ENCODE measurements around the gene PEX6.
"Not testable (repeated sequence)": the region's sequence is repeated elsewhere in the genome, so short reads cannot be mapped to it uniquely, and the experiment has no call there.

The PEX6 gene

GRCh38 chr6:42966571-42966970, 12.4 kb downstream of the PEX6 start:
- no peak for DNase-seq (ENCODE audit: low read depth)

GRCh38 chr6:42963855-42964605, 15.0 kb downstream of the PEX6 start:
- no peak for DNase-seq (ENCODE audit: low read depth)

- DNase-seq (ENCODE audit: low read depth), result no peak
These were observed 15.7 kb downstream of the PEX6 start for GRCh38 chr6:42963179-42963854.

- DNase-seq (ENCODE audit: low read depth), result no peak
These were observed 16.3 kb downstream of the PEX6 start for GRCh38 chr6:42962502-42963178.

- DNase-seq (ENCODE audit: low read depth), result no peak
These were observed 16.9 kb downstream of the PEX6 start for GRCh38 chr6:42962096-42962495.

GRCh38 chr6:42961020-42961470, 17.9 kb downstream of the PEX6 start:
- DNase-seq (ENCODE audit: low read depth), result no peak

- DNase-seq (ENCODE audit: low read depth), result no peak
These were observed 18.6 kb downstream of the PEX6 start, which contains the start of gene GNMT for GRCh38 chr6:42960243-42961019. TSS of gene GNMT (plus strand) at chr6:42960754. CDS start at chr6:42960768, 14 bp downstream.

- DNase-seq (ENCODE audit: low read depth), result no peak
These were observed 19.1 kb downstream of the PEX6 start for GRCh38 chr6:42959917-42960242.

- DNase-seq (ENCODE audit: low read depth), result no peak
These were observed 20.9 kb downstream of the PEX6 start for GRCh38 chr6:42958125-42958524.

GRCh38 chr6:42954405-42954804, 24.6 kb downstream of the PEX6 start:
- not testable (repeated sequence) for DNase-seq (ENCODE audit: low read depth)

GRCh38 chr6:42952389-42952788, 26.6 kb downstream of the PEX6 start:
- no peak for DNase-seq (ENCODE audit: low read depth)

GRCh38 chr6:42947950-42948349, 31.0 kb downstream of the PEX6 start:
- no peak for DNase-seq (ENCODE audit: low read depth)

- no peak for DNase-seq (ENCODE audit: low read depth)
These were observed 36.5 kb downstream of the PEX6 start for GRCh38 chr6:42942444-42942843.

GRCh38 chr6:42941356-42941755, 37.6 kb downstream of the PEX6 start:
- not testable (repeated sequence) for DNase-seq (ENCODE audit: low read depth)

- DNase-seq (ENCODE audit: low read depth), result no peak
These were observed 38.4 kb downstream of the PEX6 start for GRCh38 chr6:42940493-42941045.

- DNase-seq (ENCODE audit: low read depth), result no peak
These were observed 39.2 kb downstream of the PEX6 start for GRCh38 chr6:42939810-42940167.

- no peak for DNase-seq (ENCODE audit: low read depth)
These were observed 39.8 kb downstream of the PEX6 start for GRCh38 chr6:42938987-42939809.

- DNase-seq (ENCODE audit: low read depth), result no peak
These were observed 40.6 kb downstream of the PEX6 start for GRCh38 chr6:42938428-42938796.

GRCh38 chr6:42937548-42938427, 41.2 kb downstream of the PEX6 start:
- no peak for DNase-seq (ENCODE audit: low read depth)

- no peak for DNase-seq (ENCODE audit: low read depth)
These were observed 42.6 kb downstream of the PEX6 start for GRCh38 chr6:42936398-42936797.
